A673 (cell line): ENCODE measurements around the gene NAALADL2.

Experiments used
- CTCF ChIP-seq: fragments of 300-800, 200-600 bp; sonication (generic); conservative IDR thresholded peaks from 2 replicates; pipeline ENCODE4 v1.5.1; 2017; ENCODE audit warnings: low read depth, mild to moderate bottlenecking, antibody characterized with exemption, low read length, moderate library complexity, mixed read lengths
- EZH2 ChIP-seq: fragments of 200-600 bp; sonication (generic); IDR thresholded peaks from 2 replicates; pipeline ENCODE4 v1.6.1; 2017; ENCODE audit warnings: borderline replicate concordance, low read depth, mild to moderate bottlenecking, mixed read lengths, antibody characterized with exemption, low read length; ENCODE audit not compliant: poor library complexity, severe bottlenecking

GRCh38 chr3:175316799-175317198, 457.7 kb downstream of the NAALADL2 start:
- TF ChIP-seq EZH2 (no peak), CTCF (no peak)
